ENCODE data around the gene CDK11A.

- TF ChIP-seq TARDBP (IDR thresholded peaks at IDR 0.05) (no peak), FOXM1 (IDR thresholded peaks at IDR 0.05; ENCODE audit: borderline replicate concordance) (no peak), HDGF (IDR thresholded peaks at IDR 0.05; ENCODE audit: borderline replicate concordance) (no peak), FOXK2 (IDR thresholded peaks at IDR 0.05) (no peak), LEF1 (IDR thresholded peaks at IDR 0.05; ENCODE audit: borderline replicate concordance) (no peak), PKNOX1 (IDR thresholded peaks at IDR 0.05) (no peak), ZNF384 (IDR thresholded peaks at IDR 0.05) (no peak), NFRKB (IDR thresholded peaks at IDR 0.05) (no peak), FOXA1 (IDR thresholded peaks at IDR 0.05) (no peak), SP1 (IDR thresholded peaks at IDR 0.05) (no peak), ELF4 (IDR thresholded peaks at IDR 0.05) (no peak), BHLHE40 (IDR thresholded peaks at IDR 0.05; ENCODE audit: borderline replicate concordance) (no peak), SUZ12 (IDR thresholded peaks at IDR 0.05) (no peak)
Measured at GRCh38 chr1:1756661-1757421, 32.7 kb upstream of the CDK11A start.
